ENCODE data around the gene ZNF837.
A peak's percentile ranks its signal among the peaks of the same experiment; 100 is the strongest.
"Not testable (repeated sequence)": the region's sequence is repeated elsewhere in the genome, so short reads cannot be mapped to it uniquely, and the experiment has no call there.

Gene ZNF837

GRCh38 chr19:58396691-58397532, 16.1 kb upstream of the ZNF837 start:
- no peak for DNase-seq (ENCODE audit: low read depth)

DNA sequence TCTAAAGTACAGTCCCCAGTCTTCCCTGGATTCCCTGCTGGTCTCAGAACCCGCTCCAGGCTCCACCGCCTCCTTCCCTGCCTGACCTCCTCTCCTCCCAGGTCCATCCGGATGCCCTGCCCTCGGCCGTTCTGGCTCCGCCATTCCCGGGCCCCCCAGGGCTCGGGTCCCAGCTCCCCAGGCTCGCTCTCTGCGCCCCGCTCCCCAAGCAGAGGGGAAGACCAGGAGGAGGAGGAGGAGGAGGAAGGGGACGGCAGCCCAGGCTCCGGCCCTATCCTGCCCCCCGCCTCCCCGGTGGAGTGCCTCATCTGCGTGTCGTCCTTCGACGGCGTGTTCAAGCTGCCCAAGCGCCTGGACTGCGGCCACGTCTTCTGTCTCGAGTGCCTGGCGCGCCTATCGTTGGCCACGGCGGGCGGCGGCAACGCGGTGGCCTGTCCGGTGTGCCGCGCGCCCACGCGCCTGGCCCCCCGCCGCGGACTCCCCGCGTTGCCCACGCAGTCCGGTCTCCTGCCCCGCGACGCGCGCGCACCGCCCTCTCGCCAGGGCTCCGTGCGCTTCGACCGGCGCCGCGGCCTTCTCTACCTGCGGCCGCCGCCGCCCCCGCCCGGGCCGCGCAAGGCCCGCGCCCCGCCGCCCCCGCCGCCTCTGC, 15.3 kb upstream of the ZNF837 start:
- no peak for DNase-seq (ENCODE audit: low read depth)

- DNase-seq (ENCODE audit: low read depth) = no peak
These were observed 14.6 kb upstream of the ZNF837 start, which contains the start of gene RNF225 for GRCh38 chr19:58395220-58395978. TSS of gene RNF225 (plus strand) at chr19:58395656. CDS start at chr19:58396090, 434 bp downstream.

GRCh38 chr19:58394821-58395219, 14.0 kb upstream of the ZNF837 start:
- DNase-seq (ENCODE audit: low read depth) = no peak

GRCh38 chr19:58393725-58394033, 12.8 kb upstream of the ZNF837 start:
- no peak for DNase-seq (ENCODE audit: low read depth)

- no peak for DNase-seq (ENCODE audit: low read depth)
These were observed 12.3 kb upstream of the ZNF837 start for GRCh38 chr19:58392945-58393724.

DNA sequence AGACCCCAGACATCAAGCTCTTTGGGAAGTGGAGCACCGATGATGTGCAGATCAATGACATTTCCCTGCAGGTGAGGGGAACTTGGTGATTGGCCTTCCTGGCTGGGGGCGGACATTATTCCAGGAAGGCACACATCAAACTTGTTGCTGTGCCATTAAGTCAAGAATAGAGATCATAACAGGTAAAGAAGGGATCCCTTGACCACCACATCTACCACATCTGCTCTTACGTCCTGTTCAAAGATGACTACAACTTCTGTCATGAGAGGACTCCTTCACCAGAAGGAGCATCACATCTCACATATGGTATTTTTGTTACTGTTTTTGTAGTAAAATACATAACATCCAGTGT, 7.3 kb upstream of the ZNF837 start:
- DNase-seq (ENCODE audit: low read depth) = no peak

DNA sequence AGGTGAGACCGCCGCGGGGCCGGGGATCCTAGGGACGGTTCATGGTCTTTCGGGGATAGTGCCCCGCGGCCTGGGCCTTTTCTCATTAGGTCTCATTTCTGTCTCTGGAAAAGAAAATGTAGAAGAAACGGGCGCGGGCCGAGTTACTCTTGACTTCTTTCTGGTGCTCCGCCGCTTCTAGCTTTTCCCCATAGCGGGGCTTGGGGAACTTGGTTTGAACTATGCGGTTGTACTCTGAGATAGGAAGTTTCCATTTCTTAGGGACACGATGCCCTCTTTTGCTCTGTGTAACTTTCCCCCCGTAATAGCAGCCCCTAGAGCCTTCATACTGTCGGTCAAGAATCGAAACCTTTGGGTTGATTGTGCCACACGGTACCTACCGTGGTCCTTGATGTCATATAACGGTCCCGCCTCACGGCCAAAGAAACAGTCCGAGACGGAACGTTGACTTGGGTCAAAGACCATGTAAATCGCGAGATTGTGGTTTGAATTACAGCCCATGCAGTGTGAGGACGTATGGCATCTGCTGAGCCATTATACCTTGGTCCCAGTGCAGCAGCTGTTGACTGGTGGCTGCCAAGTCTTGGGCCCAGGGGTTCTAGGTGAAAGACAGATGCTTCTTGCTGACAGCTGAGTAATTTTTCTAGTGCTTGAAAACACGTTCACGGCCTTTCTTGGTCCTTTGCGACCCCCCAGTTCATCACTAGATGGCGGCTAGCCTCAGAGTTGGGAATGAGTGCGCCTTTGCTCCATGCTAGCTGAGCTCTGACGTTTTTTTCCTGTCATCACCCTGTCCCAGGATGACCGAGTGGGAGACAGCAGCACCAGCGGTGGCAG, 6.7 kb upstream of the ZNF837 start:
- no peak for DNase-seq (ENCODE audit: low read depth)

GRCh38 chr19:58386576-58387337, 5.9 kb upstream of the ZNF837 start, which contains the start of gene RPS5:
TSS of gene RPS5 (plus strand) at chr19:58387269. CDS start at chr19:58388138, 869 bp downstream.
- peak; percentile 95 for DNase-seq (ENCODE audit: low read depth)

- no peak for DNase-seq (ENCODE audit: low read depth)
These were observed 5.2 kb upstream of the ZNF837 start for GRCh38 chr19:58385891-58386575.

- no peak for DNase-seq (ENCODE audit: low read depth)
These were observed 4.6 kb upstream of the ZNF837 start for GRCh38 chr19:58385313-58385890.

GRCh38 chr19:58382997-58383603, 2.3 kb upstream of the ZNF837 start:
- DNase-seq (ENCODE audit: low read depth) = no peak

DNA sequence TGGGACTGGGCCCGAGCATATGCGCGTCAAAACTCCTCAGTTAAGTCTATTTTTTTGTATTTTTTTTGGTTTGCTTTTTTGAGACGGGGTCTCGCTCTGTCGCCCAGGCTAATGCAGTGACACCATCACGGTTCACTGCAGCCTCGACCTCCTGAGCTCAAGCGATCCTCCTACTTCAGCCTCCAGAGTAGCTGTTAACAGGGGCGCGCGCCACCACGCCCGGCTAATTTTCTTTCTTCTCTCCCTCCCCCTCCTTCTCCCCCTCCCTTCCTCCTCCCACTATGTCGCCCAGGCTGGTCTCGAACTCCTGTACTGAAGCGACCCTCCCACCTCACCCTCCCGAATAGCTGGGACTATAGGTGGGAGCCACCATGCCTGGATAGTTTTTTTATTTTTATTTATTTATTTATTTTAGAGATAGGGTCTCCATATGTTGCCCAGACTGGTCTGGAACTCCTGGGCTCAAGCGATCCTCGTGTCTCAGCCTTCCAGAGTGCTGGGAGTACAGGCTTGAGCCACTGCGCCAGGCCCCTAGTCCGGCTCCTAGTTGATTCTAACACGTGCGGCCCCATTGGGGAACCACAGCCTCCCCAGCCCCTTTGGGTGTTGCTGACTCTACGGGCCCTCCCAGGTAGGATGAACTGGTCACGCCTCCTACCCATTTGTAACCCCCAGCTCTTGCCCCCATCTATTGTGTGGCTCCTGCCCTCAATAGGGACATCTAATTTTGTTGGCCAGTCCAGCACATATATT, 806 bp upstream of the ZNF837 start:
- no peak for DNase-seq (ENCODE audit: low read depth)

GRCh38 chr19:58380037-58380661, 681 bp downstream of the ZNF837 start:
- no peak for DNase-seq (ENCODE audit: low read depth)

GRCh38 chr19:58379246-58379645, 1.6 kb downstream of the ZNF837 start:
- no peak for DNase-seq (ENCODE audit: low read depth)

DNA sequence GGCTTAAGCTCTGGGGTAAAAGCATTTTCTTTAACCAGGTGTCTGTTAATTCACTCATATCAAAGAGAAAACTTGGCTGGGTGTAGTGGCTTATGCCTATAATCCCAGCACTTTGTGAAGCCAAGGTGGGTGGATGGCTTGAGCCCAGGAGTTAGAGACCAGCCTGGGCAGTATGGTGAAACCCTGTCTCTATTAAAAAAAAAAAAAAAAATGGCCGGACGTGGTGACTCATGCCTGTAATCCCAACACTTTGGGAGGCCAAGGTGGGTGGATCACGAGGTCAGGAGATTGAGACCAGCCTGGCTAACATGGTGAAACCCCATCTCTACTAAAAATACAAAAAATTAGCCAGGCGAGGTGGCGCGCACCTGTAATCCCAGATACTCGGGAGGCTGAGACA, 4.1 kb downstream of the ZNF837 start:
- not testable (repeated sequence) for DNase-seq (ENCODE audit: low read depth)

DNA sequence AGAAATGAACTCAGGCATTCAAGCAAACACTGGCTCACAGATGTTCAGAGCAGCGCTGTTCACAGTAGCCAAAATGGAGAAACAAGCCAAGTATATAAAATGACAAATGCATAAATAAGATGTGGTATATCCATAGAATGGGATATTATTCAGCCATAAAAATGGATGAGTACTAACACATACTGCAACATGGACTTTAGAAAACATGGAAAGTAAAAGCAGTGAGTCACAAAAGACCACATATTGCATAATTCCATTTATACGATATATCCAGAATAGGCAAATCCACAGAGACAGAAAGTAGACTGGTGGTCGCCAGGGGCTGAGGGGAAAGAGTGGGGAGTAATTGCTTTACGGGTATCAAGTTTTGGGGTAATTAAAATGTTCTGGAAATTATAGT, 6.6 kb downstream of the ZNF837 start:
- no peak for DNase-seq (ENCODE audit: low read depth)

Measured in T follicular helper cell (primary cell).